ENCODE measurements around the gene ANO5. TPM values are rescaled to one million over a fixed set of nuclear protein-coding genes. Genes with fewer than 3 reads are reported as not detected.

Gene ANO5
- polyA plus RNA-seq (ENCODE audit: insufficient read length in 4 of 4), result 1 to 10 TPM; 3.7 to 6.6 (median 5.1) TPM

GRCh38 chr11:22192642-22193347, at the start of gene ANO5:
Gene ANO5, plus strand, starts transcription at chr11:22193085. Its CDS starts 408 bp downstream, at chr11:22193493.
- peak; percentile 2 to 35 (median 18) for DNase-seq (ENCODE audit: low read depth in 4 of 4, low spot score in 2 of 4)

GRCh38 chr11:22151649-22152197, 41.2 kb upstream of the ANO5 start:
- no peak for DNase-seq (ENCODE audit: low read depth in 4 of 4, low spot score in 2 of 4)

GRCh38 chr11:22157531-22157930, 35.4 kb upstream of the ANO5 start:
- DNase-seq (ENCODE audit: low read depth in 4 of 4, low spot score in 2 of 4), result no peak

- no peak for DNase-seq (ENCODE audit: low read depth in 4 of 4, low spot score in 2 of 4)
Measured at GRCh38 chr11:22161489-22161888, 31.4 kb upstream of the ANO5 start.

GRCh38 chr11:22162756-22163155, 30.1 kb upstream of the ANO5 start:
- DNase-seq (ENCODE audit: low read depth in 4 of 4, low spot score in 2 of 4), result no peak

- DNase-seq (ENCODE audit: low read depth in 4 of 4, low spot score in 2 of 4), result no peak
Measured at GRCh38 chr11:22163394-22163797, 29.5 kb upstream of the ANO5 start.

GRCh38 chr11:22165087-22165486, 27.8 kb upstream of the ANO5 start:
- DNase-seq (ENCODE audit: low read depth in 4 of 4, low spot score in 2 of 4), result no peak

- DNase-seq (ENCODE audit: low read depth in 4 of 4, low spot score in 2 of 4), result no peak
Measured at GRCh38 chr11:22165759-22166513, 26.9 kb upstream of the ANO5 start.

- DNase-seq (ENCODE audit: low read depth in 4 of 4, low spot score in 2 of 4), result no peak
Measured at GRCh38 chr11:22169833-22170232, 23.1 kb upstream of the ANO5 start.

GRCh38 chr11:22173532-22173931, 19.4 kb upstream of the ANO5 start:
- no peak for DNase-seq (ENCODE audit: low read depth in 4 of 4, low spot score in 2 of 4)

- no peak for DNase-seq (ENCODE audit: low read depth in 4 of 4, low spot score in 2 of 4)
Measured at GRCh38 chr11:22177186-22177585, 15.7 kb upstream of the ANO5 start.

- DNase-seq (ENCODE audit: low read depth in 4 of 4, low spot score in 2 of 4), result no peak
Measured at GRCh38 chr11:22179626-22180025, 13.3 kb upstream of the ANO5 start.

GRCh38 chr11:22180131-22180530, 12.8 kb upstream of the ANO5 start:
- no peak for DNase-seq (ENCODE audit: low read depth in 4 of 4, low spot score in 2 of 4)

- DNase-seq (ENCODE audit: low read depth in 4 of 4, low spot score in 2 of 4), result no peak
Measured at GRCh38 chr11:22189660-22190059, 3.2 kb upstream of the ANO5 start.

- no peak for DNase-seq (ENCODE audit: low read depth in 4 of 4, low spot score in 2 of 4)
Measured at GRCh38 chr11:22190827-22191463, 1.9 kb upstream of the ANO5 start.

- peak in 2 of 4 donors; percentile 0 to 4 for DNase-seq (ENCODE audit: low read depth in 4 of 4, low spot score in 2 of 4)
Measured at GRCh38 chr11:22192289-22192641, 620 bp upstream of the ANO5 start.

GRCh38 chr11:22193348-22194051, 615 bp downstream of the ANO5 start:
- DNase-seq (ENCODE audit: low read depth in 4 of 4, low spot score in 2 of 4), result peak; percentile 2 to 23 (median 4)

- no peak for DNase-seq (ENCODE audit: low read depth in 4 of 4, low spot score in 2 of 4)
Measured at GRCh38 chr11:22194306-22194705, 1.4 kb downstream of the ANO5 start.

GRCh38 chr11:22194907-22195306, 2.0 kb downstream of the ANO5 start:
- no peak for DNase-seq (ENCODE audit: low read depth in 4 of 4, low spot score in 2 of 4)

GRCh38 chr11:22197139-22198005, 4.5 kb downstream of the ANO5 start:
- no peak for DNase-seq (ENCODE audit: low read depth in 4 of 4, low spot score in 2 of 4)

Data from left renal cortex interstitium (tissue), 4 donors.